GM13976 (cell line): ENCODE data around the gene RAI2.

Source experiments
- DNase-seq: peaks from one replicate; pipeline ENCODE4 v3.0.0; 2012; ENCODE audit warnings: low spot score
- in situ Hi-C: fragments of 300-500 bp; cut with MboI; formaldehyde crosslinking; loops from one replicate; pipeline ENCODE4 v1.12.0; 2022; ENCODE audit warnings: low sequenced_read_pairs, mixed read lengths, inconsistent platforms; ENCODE audit not compliant: unreplicated experiment
- TF ChIP-seq, protein P1 (sequence below): IDR thresholded peaks from 2 replicates; pipeline ENCODE4 v1.5.1; 2012; ENCODE audit warnings: borderline replicate concordance, mild to moderate bottlenecking; ENCODE audit not compliant: insufficient read depth; ENCODE audit errors: extremely low read depth, missing control alignments, control extremely low read depth

The RAI2 gene

DNA sequence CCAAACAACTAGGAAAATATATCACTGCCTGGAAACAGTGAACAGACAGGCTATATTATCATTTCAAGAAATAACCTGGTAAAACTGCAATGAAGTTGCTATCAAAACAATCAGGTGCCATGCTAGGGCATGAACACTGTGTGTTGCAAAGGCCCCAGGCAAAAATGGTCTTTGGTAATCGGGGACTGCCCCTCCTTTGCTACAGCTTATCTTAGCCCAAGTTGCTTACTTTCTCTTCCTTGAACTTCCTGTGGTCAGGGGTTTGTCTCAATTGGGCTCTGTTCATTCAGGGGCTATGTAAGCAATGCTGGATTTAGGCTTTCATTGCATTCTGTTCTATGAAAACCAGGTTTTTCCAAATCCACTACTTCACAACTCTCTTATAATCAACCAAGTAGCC lies 93.4 kb downstream of the RAI2 start:
- TF ChIP-seq, protein P1, sequence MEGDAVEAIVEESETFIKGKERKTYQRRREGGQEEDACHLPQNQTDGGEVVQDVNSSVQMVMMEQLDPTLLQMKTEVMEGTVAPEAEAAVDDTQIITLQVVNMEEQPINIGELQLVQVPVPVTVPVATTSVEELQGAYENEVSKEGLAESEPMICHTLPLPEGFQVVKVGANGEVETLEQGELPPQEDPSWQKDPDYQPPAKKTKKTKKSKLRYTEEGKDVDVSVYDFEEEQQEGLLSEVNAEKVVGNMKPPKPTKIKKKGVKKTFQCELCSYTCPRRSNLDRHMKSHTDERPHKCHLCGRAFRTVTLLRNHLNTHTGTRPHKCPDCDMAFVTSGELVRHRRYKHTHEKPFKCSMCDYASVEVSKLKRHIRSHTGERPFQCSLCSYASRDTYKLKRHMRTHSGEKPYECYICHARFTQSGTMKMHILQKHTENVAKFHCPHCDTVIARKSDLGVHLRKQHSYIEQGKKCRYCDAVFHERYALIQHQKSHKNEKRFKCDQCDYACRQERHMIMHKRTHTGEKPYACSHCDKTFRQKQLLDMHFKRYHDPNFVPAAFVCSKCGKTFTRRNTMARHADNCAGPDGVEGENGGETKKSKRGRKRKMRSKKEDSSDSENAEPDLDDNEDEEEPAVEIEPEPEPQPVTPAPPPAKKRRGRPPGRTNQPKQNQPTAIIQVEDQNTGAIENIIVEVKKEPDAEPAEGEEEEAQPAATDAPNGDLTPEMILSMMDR: no peak
- in situ Hi-C loops: no loop called here
- no peak for DNase-seq

DNA sequence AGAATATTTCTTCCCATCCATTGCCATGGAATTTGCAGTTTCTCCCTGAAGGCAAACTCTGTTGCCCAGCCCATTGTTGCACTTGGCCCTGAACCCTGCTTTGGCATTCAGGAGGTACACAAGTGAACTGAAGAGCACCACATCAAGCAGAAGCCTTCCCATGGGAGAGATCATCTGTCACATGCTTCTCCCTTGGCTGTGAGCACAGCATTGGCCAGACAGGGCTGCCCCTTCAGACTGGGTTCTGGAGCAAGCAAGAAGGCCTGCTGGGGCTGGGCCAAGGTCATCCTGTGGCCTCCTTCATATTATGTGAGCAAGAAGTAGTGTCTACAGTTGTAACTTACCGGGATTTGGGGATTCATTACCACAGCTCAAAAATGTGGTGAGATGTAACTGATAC lies 101.1 kb downstream of the RAI2 start:
- TF ChIP-seq, protein P1: no peak
- no peak for DNase-seq
- in situ Hi-C loops: no loop called here

DNA sequence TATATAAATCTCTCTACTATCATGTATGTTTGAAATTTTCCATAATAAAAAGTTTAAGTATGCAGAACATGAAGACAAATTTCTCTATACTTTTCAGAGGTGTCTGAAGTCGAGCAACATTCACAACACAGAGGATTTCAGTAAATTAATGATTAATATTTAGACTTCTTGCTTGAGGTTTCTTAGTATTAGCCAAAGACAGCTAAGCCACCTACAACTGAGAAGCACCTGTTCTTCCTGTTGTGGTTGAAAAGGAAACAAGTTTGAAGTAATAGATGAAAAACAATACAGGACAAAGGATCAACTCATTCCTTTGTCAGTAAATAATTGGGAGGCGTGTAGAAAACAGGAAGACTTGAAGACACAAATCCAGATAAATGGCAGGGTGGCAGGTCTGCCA lies 102.7 kb downstream of the RAI2 start:
- in situ Hi-C loops: no loop called here
- no peak for DNase-seq
- TF ChIP-seq, protein P1: no peak

DNA sequence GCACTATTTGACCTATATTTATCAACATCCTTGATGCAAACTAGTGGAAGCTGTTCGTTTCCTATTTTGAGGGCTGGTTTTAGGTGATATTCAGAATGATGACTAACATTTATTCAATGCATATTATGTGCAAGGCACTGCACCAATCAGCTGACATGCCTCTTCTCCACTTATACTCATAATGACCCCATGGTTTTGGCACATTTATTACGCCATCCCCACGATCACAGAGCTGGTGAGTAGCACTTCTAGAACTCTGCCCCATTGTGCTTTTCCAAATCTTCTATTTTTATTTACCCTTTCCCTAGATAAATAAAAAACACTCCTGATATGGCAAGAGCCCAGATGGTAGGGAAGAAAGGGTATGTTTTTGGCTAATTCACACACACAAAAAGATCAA lies 110.7 kb downstream of the RAI2 start:
- DNase-seq: no peak
- in situ Hi-C loops: no loop called here
- TF ChIP-seq, protein P1: no peak
